DMS114 treated with DMSO at 0.1 percent for 48 hours (cell line): ENCODE measurements around the gene NT5C3A.

Experiments used
- DNase-seq: peaks from one replicate; lab custom pipeline; 2025; ENCODE audit not compliant: unreplicated experiment; lab: John Stamatoyannopoulos, UW

NT5C3A gene

GRCh38 chr7:33076737-33077136, 14.2 kb upstream of the NT5C3A start:
- no peak for DNase-seq

DNA sequence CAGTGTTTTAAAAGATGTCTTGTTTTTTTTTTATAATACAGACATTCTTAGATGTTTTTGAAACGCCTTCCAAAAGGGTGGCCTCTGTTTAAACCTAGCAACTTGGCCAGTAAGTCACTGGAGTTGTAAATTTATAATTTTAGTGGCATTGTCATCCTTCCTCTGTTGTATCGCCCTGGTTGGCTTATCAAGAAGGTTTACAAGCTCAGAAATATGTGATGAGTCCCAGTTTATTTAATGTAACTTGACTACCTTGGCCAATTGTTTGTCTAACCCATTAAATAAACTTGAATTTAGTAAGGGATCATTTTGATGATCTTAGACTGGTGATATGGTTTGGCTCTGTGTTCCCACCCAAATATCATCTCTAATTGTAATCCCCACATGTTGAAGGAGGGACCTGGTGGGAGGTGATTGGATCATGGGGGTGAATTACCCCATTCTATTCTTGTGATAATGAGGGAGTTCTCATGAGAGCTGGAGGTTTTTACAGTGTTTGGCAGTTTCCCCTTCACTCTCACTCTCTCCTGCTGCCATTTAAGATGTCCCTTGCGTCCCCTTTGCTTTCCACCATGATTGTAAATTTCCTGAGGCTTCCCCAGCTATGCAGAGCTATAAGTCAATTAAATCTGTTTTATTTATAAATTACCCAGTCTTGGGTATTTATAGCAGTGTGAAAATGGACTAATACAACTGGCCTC, 13.4 kb upstream of the NT5C3A start:
- DNase-seq: no peak

GRCh38 chr7:33073243-33073642, 10.7 kb upstream of the NT5C3A start:
- DNase-seq: no peak

GRCh38 chr7:33072471-33072870, 9.9 kb upstream of the NT5C3A start:
- no peak for DNase-seq

GRCh38 chr7:33070831-33071230, 8.3 kb upstream of the NT5C3A start:
- DNase-seq: no peak

- no peak for DNase-seq
These were observed 7.7 kb upstream of the NT5C3A start for GRCh38 chr7:33070277-33070676.

DNA sequence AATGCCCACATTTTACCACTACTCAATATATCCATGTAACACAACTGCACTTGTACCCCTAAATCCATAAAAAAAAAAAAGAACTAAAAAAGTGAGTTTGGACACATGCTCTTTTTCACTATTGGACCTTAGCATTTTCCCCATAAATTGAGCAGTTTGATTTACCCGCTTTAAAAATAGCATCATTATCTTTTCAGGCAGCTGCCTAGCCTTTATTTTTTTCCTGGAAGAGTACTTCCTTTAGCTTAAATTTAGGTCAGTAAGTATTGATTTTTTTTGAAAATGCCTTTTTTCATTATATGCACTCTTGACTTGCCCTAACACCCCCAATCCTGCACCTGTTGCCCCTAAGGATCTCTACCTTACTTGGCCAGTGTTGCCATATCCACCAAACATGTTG, 5.3 kb upstream of the NT5C3A start:
- no peak for DNase-seq

- DNase-seq: no peak
These were observed 4.2 kb upstream of the NT5C3A start for GRCh38 chr7:33066771-33067170.

DNA sequence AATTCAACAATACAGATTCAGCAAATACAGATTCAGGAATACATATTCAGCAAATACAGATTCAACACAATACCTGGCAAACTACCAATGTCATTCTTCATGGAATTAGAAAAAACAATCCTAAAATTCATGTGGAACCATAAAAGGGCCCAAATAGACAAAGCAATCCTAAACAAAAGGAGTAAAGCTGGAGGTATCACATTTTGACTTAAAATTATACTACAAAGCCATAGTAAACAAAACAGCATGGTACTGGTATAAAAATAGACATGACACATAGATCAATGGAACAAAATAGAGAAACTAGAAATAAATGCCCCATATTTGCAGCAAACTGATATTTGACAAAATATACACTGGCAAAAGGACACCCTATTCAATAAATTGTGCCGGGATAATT, 3.4 kb upstream of the NT5C3A start:
- no peak for DNase-seq

DNA sequence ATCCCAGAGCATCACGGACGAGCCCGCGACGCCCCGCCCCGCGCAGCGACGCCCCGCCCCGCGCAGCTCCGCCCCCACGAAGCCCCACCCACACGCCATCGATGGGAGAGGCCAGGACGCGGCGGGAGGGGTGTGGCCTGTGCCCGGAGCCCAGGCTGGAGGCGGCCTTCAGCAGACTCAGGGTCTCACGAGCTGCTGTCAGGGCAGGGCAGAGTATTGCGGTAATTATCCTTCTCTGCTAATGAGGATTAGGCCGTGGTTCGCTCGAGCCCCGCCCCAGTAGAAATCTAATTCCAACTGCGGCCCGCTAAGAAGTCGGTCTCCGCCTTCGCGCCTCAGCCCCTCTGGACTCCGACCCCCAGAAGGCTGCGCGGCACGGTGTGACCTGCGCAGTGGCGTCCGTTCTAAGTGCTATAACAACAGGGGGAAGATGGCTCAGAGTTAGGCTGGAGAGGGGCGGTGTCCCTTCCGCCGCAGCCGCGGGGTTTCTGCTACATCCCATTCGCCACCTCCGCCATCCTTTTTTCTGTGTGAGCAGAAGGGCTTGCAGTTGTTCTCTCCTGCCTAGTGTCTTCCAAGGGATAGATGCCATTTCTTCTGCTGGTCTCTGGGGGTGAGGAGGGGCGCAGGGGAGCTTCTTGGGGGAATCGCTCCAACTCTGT, 337 bp upstream of the NT5C3A start:
- peak; percentile 93 for DNase-seq

- DNase-seq: no peak
These were observed 1.2 kb downstream of the NT5C3A start for GRCh38 chr7:33061282-33061937.

DNA sequence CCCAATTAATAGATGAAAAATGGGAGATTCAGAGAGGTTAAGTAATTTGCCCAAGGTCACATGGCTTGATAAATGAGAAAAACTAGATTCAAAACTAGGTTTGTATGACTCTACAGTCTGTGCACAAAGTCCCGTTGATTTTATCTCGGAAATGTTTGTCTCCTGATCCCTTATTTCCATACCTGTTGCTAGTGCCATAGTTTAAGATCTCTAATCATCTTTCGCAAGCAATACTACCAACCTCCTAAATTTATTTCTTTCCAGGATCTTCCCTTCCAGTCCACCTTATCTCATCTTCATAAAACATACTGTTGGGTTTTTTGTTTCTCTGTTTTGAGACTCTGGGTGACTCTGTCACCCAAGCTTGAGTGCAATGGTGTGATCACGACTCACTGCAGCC, 2.9 kb downstream of the NT5C3A start:
- DNase-seq: no peak

GRCh38 chr7:33055158-33055557, 7.4 kb downstream of the NT5C3A start:
- no peak for DNase-seq

DNA sequence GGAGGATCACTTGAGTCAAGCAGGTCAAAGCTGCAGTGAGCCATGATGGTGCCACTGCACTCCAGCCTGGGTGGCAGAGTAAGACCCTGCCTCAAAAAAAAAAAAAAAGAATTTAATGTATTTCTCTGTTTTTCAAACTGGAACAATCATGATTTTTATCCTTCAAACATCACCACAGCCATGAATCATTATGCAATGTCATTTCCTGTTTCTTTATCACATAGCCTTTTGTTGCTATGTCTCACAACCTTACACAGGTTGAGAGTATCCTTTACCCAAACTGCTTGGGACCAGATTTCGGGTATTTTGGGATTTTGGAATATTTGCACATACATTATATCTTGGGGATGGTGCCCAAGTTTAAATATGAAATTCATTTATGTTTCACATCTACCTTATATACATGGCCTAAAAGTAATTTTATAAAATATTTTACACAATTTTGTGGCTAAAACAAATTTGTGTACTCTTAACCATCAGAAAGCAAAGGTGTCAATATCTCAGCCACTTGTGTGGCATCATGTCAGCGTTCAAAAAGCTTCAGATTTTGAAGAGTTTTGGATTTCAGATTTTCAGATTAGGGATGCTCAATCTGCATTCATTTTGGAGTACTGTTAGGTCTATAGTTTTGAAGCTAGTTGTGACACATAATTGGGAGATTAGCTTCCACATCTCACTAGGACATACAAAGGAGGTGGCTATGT, 8.2 kb downstream of the NT5C3A start:
- no peak for DNase-seq

DNA sequence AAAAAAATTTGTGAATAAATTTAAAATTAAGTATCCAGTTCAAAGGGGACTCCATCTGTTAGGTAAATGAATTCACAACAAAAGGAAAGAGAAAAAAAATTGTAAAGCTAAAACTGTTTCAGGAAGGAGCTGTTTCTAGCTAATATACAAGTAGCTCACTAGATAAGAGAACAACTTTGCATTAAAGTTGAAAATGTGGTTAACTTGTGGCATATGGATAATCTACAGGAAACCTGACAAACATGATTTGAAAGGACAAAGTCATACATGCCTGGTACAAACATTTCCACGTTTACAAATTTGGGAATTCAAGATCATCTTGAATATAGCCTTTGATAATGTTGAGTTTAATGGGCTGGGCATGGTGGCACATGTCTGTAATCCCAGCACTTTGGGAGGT, 8.9 kb downstream of the NT5C3A start:
- DNase-seq: no peak

DNA sequence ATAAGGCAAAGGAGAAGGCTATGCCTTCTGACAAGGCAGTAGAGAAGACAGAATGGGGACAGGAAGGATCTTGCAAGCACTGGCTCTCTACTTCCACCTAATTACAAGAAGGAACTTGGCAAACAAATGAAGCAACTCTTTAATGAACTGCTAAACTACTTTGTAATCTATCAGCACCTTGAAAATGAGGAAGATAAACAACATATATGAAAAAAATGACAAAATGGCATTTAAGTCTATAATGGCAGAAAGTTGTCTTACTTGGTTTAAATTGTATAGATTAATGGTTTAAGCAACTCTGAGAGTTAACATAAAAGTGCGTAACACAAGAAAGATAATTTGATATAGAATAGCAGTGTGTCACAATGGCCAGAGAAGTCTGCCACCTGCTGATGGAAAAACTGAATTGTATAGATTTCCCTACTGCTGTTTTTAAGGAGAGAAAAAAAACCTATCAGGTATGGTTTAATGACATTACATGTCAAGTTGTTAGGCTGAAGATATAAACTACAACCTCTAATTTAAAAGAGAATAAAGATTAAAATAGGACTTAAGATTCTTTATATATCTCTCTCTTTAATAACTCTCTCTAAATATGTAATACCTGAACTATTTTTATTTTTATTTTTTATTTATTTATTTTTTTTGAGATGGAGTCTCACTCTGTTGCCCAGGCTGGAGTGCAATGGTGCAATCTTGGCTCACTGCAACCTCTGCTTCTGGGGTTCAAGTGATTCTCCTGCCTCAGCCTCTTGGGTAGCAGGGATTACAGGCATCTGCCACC, 11.8 kb downstream of the NT5C3A start:
- peak; percentile 58 for DNase-seq

DNA sequence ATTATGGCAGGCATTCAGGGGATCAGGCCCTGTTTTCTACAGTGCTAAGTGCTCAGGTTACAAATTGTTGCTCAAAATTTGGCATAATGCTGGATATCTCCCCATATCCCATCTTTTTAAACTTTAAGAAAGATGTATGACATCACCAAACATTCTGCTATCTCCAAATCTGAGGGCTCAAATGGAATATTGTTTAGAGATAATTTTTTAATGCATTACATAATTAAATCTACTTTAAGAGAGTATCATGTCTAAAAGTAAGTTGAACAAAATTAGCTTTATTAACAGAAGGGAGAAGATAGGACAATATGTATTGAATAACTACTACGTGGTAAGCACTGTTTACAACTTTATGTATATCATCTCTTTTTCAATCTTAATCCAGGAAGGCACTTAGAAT, 13.9 kb downstream of the NT5C3A start:
- no peak for DNase-seq

- no peak for DNase-seq
These were observed 14.3 kb downstream of the NT5C3A start for GRCh38 chr7:33048257-33048656.

DNA sequence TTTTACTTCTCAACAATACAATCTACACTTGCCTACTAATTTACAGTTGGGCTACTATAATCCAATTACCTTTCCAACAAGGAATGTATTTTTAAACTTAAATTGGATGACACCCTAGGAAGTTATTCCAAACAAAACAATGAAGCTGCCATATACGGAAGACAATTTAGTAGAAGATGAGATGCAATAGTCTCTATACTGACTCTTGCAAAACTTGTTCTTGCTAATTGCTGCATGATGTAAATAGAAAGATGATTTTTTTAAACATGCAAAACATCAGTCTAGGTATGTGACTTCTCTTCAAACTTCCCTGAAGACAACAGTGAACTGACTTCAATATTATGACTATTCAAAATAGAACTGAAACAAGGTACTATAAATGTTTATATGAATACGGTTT, 17.6 kb downstream of the NT5C3A start:
- no peak for DNase-seq

DNA sequence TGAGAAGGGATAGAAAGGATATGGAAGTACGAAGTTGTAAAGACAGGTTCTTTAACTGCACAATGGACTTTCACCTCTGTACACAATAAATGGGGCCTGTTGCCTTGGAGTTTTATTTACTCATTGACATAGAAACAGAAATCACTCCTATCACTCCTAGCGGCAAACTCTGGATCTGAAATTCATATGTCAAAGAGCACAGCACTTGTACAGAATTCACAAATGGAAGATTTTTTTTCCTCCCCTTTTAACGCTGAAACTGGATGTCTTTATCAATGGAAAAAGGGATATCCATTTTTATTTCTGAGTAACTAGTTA, 18.2 kb downstream of the NT5C3A start:
- DNase-seq: no peak
